ENCODE measurements around the gene STK25. TPM values are rescaled to one million over a fixed set of nuclear protein-coding genes. Genes with fewer than 3 reads are reported as not detected.
A peak's percentile ranks its signal among the peaks of the same experiment; 100 is the strongest.

STK25 gene
- total RNA-seq, 1 donor from 2014 or later = 316 TPM

GRCh38 chr2:241443486-241444223, 64.7 kb downstream of the STK25 start:
- Histone ChIP-seq H3K36me3 (ENCODE audit: control insufficient read depth, insufficient read depth, low read length) (no peaks in the 10 kb centered on the region), H3K4me3 (ENCODE audit: low read depth, low read length) (no peak overlapping the region), H3K27me3 (ENCODE audit: control insufficient read depth, insufficient read depth, low read length) (no peaks in the 10 kb centered on the region)
- peak; percentile 61 for DNase-seq (ENCODE audit: low read depth)
- no peak for TF ChIP-seq CTCF (IDR thresholded peaks at IDR 0.05; ENCODE audit: insufficient read depth, low read length, poor library complexity, severe bottlenecking)

Other genes with a start within 250 kb of the STK25 start
- gene HDLBP, start 192.9 kb downstream of the STK25 start, total RNA-seq = 405 and 510 TPM in 2 replicates
- gene SEPTIN2, start 192.7 kb downstream of the STK25 start, total RNA-seq = 333 and 350 TPM in 2 replicates
- gene FARP2, start 152.3 kb downstream of the STK25 start, total RNA-seq = 20.9 and 31.8 TPM in 2 replicates
- 86.8 and 93.7 TPM in 2 replicates for gene BOK, start 50.2 kb upstream of the STK25 start, total RNA-seq
- gene THAP4, start 128.6 kb upstream of the STK25 start, total RNA-seq = 43.3 and 51.7 TPM in 2 replicates
- gene ATG4B, start 129.1 kb upstream of the STK25 start, total RNA-seq = 62.6 and 120 TPM in 2 replicates
- gene DTYMK, start 178.2 kb upstream of the STK25 start, total RNA-seq = 32.9 and 35.6 TPM in 2 replicates
- 12.6 and 25.6 TPM in 2 replicates for gene ING5, start 193.5 kb upstream of the STK25 start, total RNA-seq
- 10.2 and 16.5 TPM in 2 replicates for gene D2HGDH, start 226.0 kb upstream of the STK25 start, total RNA-seq

Data from kidney epithelial cell (primary cell).